H1 (cell line): ENCODE data around the gene NME9. TPM values are rescaled to one million over a fixed set of nuclear protein-coding genes. Genes with fewer than 3 reads are reported as not detected.

Source experiments
- EP300 ChIP-seq, 2 experiments: IDR thresholded peaks; 1 replicate in 1 of 2; 2 replicates in 1 of 2; pipeline ENCODE4 v1.6.1; 2011 to 2012; ENCODE audit warnings: low read depth in 2 of 2, low read length in 2 of 2, mild to moderate bottlenecking in 2 of 2, borderline replicate concordance in 1 of 2, inconsistent platforms in 1 of 2, moderate library complexity in 1 of 2
- RAD21 ChIP-seq, 2 experiments: IDR thresholded peaks in 1 of 2; conservative IDR thresholded peaks in 1 of 2; 2 replicates each; pipeline ENCODE4 v1.6.1; 2011; ENCODE audit warnings: low read depth in 2 of 2, low read length in 2 of 2, improper control_type of control experiment in 1 of 2, inconsistent platforms in 1 of 2, mild to moderate bottlenecking in 1 of 2, moderate library complexity in 1 of 2
- polyA plus RNA-seq, 7 experiments: library from polyadenylated mRNA; depleted of rRNA in 3 of 7; stranded (reverse) in 5 of 7; unstranded in 2 of 7; fragments of >200 nt in 5 of 7; fragments of 200-250 nt in 2 of 7; gene quantifications; 1 replicate in 5 of 7; 2 replicates in 1 of 7; 4 replicates in 1 of 7; pipeline versions ENCODE4 v1.2.1 to v1.2.3, GENCODE V29; 2011 to 2013; ENCODE audit warnings: missing spikeins in 2 of 7, mixed read lengths in 2 of 7
- total RNA-seq: library from RNA; stranded (reverse); fragmentation: NEBNext Ultra II Directional; extraction: Animal tissue kit (Norgen Biotek cat#: 25700); gene quantifications from 2 replicates; pipeline ENCODE4 v1.2.1, GENCODE V29; 2021

NME9 gene
- total and polyA plus RNA-seq, 2 of the 8 experiments (the other 6 are each of a cell fraction or from before 2014, with no cell fraction given), result 0.11 TPM; not detected in 1

DNA sequence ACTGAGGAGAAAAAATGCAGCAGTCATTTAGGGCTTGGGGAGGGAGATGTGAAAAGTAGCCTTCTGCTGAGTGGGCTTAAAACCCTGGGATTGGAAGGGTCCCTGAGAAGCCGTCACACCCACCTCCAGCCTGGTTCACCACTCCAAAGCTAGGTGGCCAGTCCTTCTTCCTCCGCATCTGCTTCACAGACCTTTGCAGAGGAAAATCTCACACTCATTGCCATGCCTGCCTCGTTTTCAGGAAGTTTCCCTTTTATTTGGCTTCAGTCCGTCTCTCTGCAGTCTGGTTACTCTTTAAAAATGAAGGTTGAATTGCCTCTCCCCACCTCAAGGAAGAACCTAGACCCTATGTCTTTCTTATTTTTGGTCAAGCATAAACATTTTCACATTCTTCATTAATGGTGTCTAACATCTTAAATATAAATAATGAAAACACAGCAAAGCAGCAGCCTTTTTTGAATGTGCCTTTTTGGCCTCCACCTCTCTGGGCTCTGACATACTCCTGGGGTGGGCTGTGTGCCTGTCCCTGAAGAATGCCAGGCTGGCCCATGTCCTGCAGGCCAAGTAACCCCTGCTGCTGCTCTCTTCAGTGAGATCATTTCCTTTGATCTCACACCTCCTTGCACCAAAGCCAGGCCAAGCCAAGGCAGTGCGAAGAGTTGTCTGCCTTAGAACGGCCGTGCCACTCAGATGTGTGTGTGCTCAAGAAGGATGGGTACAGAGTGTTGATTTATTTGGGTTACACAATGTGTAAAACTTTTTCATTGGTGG, 29.7 kb upstream of the NME9 start (continued):
- TF ChIP-seq RAD21 (IDR thresholded peaks at IDR 0.05 in 1 of 2, conservative IDR thresholded peaks at IDR 0.05 in 1 of 2; ENCODE audit: low read depth in 2 of 2, low read length in 2 of 2) (no peak), EP300 (IDR thresholded peaks at IDR 0.05; ENCODE audit: borderline replicate concordance in 1 of 2, low read depth in 2 of 2, low read length in 2 of 2) (no peak)
